Gastroesophageal sphincter (tissue), 3 donors: ENCODE measurements around the gene TMOD4.
A peak's percentile ranks its signal among the peaks of the same experiment; 100 is the strongest.

Experiments
- EP300 ChIP-seq: sonication (generic); formaldehyde crosslinking; IDR thresholded peaks from one replicate; pipeline ENCODE4 v1.6.1; 2017; ENCODE audit warnings: antibody characterized with exemption, mild to moderate bottlenecking
- POLR2A ChIP-seq, 2 donors: fragments of 450-650 bp; IDR thresholded peaks; one replicate each; pipeline ENCODE4 v1.6.1; 2017; ENCODE audit warnings: antibody characterized with exemption in 2 of 2, mild to moderate bottlenecking in 2 of 2, moderate library complexity in 1 of 2
- TF ChIP-seq, protein P1 (sequence below), 4 experiments: fragments of 200-600 bp in 2 of 4; fragments of 450-650 bp in 2 of 4; sonication (generic) in 1 of 4; IDR thresholded peaks; one replicate each; pipeline ENCODE4 v1.5.1; 2017 to 2019; ENCODE audit warnings: antibody characterized with exemption in 4 of 4, mild to moderate bottlenecking in 2 of 4, moderate library complexity in 2 of 4

DNA sequence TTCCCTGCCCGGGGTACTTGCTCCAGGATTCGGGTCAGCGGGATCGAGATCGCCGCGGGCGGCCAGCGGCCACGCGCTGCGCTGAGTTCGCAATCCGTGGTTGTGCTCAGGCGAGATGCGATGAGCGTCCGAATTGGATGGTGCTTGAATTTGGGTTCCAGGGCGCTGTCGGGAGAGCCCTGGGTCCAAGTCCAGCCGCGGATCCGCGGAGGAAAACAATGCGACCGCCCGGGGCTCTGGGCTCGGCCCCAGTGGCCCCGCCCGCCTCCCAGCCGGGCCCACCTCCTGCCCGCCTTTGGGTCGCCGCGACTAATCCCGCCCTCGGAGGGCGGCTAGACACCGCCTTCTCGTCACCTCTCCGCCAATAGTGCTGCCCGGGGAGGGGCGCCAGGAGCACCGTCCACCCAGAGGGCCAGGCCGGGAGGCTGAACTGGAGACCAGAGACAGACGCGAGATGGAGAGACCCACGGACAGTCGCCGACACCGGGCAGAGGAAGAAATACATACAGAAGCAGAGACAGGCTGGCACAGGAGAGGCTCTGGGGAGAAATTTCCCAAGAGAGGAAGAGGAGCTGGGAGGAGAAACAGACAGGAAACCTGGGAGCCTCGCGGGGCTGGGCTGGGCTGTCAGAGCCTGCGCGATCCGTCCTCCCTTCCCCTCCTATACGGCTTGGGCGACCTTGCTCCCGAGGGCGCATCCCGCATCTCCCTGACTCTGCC lies 29.2 kb downstream of the TMOD4 start, which contains the start of gene SEMA6C:
- TF ChIP-seq POLR2A (IDR thresholded peaks at IDR 0.05) (peak; percentile 76 to 82), EP300 (no peak)
- TF ChIP-seq, protein P1, sequence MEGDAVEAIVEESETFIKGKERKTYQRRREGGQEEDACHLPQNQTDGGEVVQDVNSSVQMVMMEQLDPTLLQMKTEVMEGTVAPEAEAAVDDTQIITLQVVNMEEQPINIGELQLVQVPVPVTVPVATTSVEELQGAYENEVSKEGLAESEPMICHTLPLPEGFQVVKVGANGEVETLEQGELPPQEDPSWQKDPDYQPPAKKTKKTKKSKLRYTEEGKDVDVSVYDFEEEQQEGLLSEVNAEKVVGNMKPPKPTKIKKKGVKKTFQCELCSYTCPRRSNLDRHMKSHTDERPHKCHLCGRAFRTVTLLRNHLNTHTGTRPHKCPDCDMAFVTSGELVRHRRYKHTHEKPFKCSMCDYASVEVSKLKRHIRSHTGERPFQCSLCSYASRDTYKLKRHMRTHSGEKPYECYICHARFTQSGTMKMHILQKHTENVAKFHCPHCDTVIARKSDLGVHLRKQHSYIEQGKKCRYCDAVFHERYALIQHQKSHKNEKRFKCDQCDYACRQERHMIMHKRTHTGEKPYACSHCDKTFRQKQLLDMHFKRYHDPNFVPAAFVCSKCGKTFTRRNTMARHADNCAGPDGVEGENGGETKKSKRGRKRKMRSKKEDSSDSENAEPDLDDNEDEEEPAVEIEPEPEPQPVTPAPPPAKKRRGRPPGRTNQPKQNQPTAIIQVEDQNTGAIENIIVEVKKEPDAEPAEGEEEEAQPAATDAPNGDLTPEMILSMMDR (IDR thresholded peaks at IDR 0.05): no peak
